ENCODE data around the gene RAVER1. TPM values are rescaled to one million over a fixed set of nuclear protein-coding genes. Genes with fewer than 3 reads are reported as not detected.

The RAVER1 gene
- total and polyA plus RNA-seq, 2 donors (not counting 3 experiments of a cell fraction or from before 2014, with no cell fraction given), result 5.2 to 47.6 TPM

DNA sequence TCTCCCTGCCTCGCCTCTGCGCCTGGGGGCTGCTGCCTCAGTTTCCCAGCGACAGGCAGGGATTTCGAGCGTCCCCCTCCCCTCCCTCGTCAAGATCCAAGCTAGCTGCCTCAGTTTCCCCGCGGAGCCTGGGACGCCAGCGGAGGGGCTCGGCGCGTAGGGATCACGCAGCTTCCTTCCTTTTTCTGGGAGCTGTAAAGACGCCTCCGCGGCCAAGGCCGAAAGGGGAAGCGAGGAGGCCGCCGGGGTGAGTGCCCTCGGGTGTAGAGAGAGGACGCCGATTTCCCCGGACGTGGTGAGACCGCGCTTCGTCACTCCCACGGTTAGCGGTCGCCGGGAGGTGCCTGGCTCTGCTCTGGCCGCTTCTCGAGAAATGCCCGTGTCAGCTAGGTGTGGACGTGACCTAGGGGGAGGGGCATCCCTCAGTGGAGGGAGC lies 63.1 kb downstream of the RAVER1 start:
- ChIA-PET POLR2A (interaction anchor here (1.4 to 2.6 kb wide), 5 partner anchors 17 to 119 kb away, joined by 6 to 15 read pairs (median 13); partner anchors contain the start of genes ICAM4, ICAM5 and RAVER1), CTCF (interaction anchor here (0.9 to 9.0 kb wide), 23 partner anchors 12 to 154 kb away, joined by 3 to 411 read pairs (median 6); partner anchors contain the start of genes CDC37, FDX2, ICAM5 and RAVER1)
- peak overlapping the region in 1 of 3 experiments; percentile 7 for H3K4me3 ChIP-seq (replicated peaks in 1 of 3; ENCODE audit: insufficient read depth in 1 of 3, low read depth in 1 of 3, low read length in 3 of 3)
- dilution Hi-C loops (cut with MboI; ENCODE audit: extremely low pct_ligation_motif_present, low sequenced_read_pairs), result no loop called here
- FAIRE-seq (no peak), DNase-seq (ENCODE audit: low read depth, low spot score) (no peak)
- no peaks in the 10 kb centered on the region for H3K36me3 ChIP-seq (ENCODE audit: control insufficient read depth in 2 of 2, extremely low read depth in 1 of 2, insufficient read depth in 2 of 2, low read length in 2 of 2)
- BruUV-seq (replicated peaks), result no TSS peak
- peak overlapping the region; percentile 61 for H3K9ac ChIP-seq (replicated peaks; ENCODE audit: extremely low read depth, insufficient read depth, low read length)
- TF ChIP-seq POLR2AphosphoS5 (IDR thresholded peaks at IDR 0.05; ENCODE audit: insufficient read depth, low read depth, low read length) (no peak), EZH2 (IDR thresholded peaks at IDR 0.05; ENCODE audit: borderline replicate concordance, low read depth, low read length, severe bottlenecking) (no peak)
- TF ChIP-seq, protein P1, sequence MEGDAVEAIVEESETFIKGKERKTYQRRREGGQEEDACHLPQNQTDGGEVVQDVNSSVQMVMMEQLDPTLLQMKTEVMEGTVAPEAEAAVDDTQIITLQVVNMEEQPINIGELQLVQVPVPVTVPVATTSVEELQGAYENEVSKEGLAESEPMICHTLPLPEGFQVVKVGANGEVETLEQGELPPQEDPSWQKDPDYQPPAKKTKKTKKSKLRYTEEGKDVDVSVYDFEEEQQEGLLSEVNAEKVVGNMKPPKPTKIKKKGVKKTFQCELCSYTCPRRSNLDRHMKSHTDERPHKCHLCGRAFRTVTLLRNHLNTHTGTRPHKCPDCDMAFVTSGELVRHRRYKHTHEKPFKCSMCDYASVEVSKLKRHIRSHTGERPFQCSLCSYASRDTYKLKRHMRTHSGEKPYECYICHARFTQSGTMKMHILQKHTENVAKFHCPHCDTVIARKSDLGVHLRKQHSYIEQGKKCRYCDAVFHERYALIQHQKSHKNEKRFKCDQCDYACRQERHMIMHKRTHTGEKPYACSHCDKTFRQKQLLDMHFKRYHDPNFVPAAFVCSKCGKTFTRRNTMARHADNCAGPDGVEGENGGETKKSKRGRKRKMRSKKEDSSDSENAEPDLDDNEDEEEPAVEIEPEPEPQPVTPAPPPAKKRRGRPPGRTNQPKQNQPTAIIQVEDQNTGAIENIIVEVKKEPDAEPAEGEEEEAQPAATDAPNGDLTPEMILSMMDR (IDR thresholded peaks at IDR 0.05; ENCODE audit: extremely low read depth in 1 of 2, insufficient read depth in 1 of 2, low read depth in 1 of 2, low read length in 2 of 2), result no peak
- TF ChIP-seq, protein P2, sequence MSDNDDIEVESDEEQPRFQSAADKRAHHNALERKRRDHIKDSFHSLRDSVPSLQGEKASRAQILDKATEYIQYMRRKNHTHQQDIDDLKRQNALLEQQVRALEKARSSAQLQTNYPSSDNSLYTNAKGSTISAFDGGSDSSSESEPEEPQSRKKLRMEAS (IDR thresholded peaks at IDR 0.05; ENCODE audit: insufficient read depth, insufficient read length), result no peak
- H3K4me1 ChIP-seq (ENCODE audit: control insufficient read depth, extremely low read depth, insufficient read depth, low read length), result peaks cover 36% of the 10 kb centered on the region
- H3K9me3 ChIP-seq (replicated peaks; ENCODE audit: control insufficient read depth, insufficient read depth, low read length), result no peaks in the 10 kb centered on the region
- H3K27me3 ChIP-seq (ENCODE audit: control insufficient read depth in 2 of 2, insufficient read depth in 2 of 2, low read length in 2 of 2), result no peaks in the 10 kb centered on the region
- H4K20me1 ChIP-seq (replicated peaks; ENCODE audit: control insufficient read depth, extremely low read depth, insufficient read depth, low read length), result no peaks in the 10 kb centered on the region
- no peaks in the 10 kb centered on the region for H3K9me1 ChIP-seq (replicated peaks; ENCODE audit: control insufficient read depth, extremely low read depth, insufficient read depth, low read length)
- H3K27ac ChIP-seq (ENCODE audit: insufficient read depth, low read depth, low read length), result peak overlapping the region; percentile 73
- no peaks in the 10 kb centered on the region for H3K79me2 ChIP-seq (ENCODE audit: control insufficient read depth, insufficient read depth, low read length)
- intact Hi-C loops (cut with micrococcal nuclease), result loop anchor here (1.0 to 5.0 kb wide), 3 partner anchors 17 to 63 kb away; partner anchors contain the start of genes FDX2, ICAM4 and RAVER1
- H2AFZ ChIP-seq (ENCODE audit: low read depth, low read length), result peak overlapping the region; percentile 9
- peak overlapping the region; percentile 50 for H3K4me2 ChIP-seq (ENCODE audit: insufficient read depth, low read length)

Data from endothelial cell of umbilical vein (primary cell).